Medulla oblongata (tissue), 1 donor: Measurements from ENCODE around the gene TRAF3IP1.
"Not testable (repeated sequence)": the region's sequence is repeated elsewhere in the genome, so short reads cannot be mapped to it uniquely, and the experiment has no call there.

Experiments
- DNase-seq: peaks from one replicate; pipeline ENCODE4 v3.0.0-alpha.2; 2015; ENCODE audit errors: extremely low spot score

Gene TRAF3IP1

GRCh38 chr2:238426568-238427434 is 106.5 kb downstream of the TRAF3IP1 start, which contains the start of gene ASB1:
TSS of gene ASB1 (plus strand) at chr2:238426927. CDS start at chr2:238427071, 144 bp downstream.
- DNase-seq, result peak; percentile 64

- no peak for DNase-seq
These were observed 107.3 kb downstream of the TRAF3IP1 start for GRCh38 chr2:238427435-238428162.

- no peak for DNase-seq
These were observed 108.5 kb downstream of the TRAF3IP1 start for GRCh38 chr2:238428866-238429265.

- DNase-seq, result no peak
These were observed 110.5 kb downstream of the TRAF3IP1 start for GRCh38 chr2:238430781-238431180.

- no peak for DNase-seq
These were observed 111.1 kb downstream of the TRAF3IP1 start for GRCh38 chr2:238431456-238431855.

GRCh38 chr2:238433300-238433915 is 113.1 kb downstream of the TRAF3IP1 start:
- no peak for DNase-seq

GRCh38 chr2:238433941-238434845 is 113.9 kb downstream of the TRAF3IP1 start:
- DNase-seq, result no peak

- DNase-seq, result no peak
These were observed 114.8 kb downstream of the TRAF3IP1 start for GRCh38 chr2:238434846-238435751.

GRCh38 chr2:238435752-238436096 is 115.4 kb downstream of the TRAF3IP1 start:
- DNase-seq, result no peak

GRCh38 chr2:238438856-238439849 is 118.8 kb downstream of the TRAF3IP1 start:
- no peak for DNase-seq

- DNase-seq, result no peak
These were observed 119.6 kb downstream of the TRAF3IP1 start for GRCh38 chr2:238439917-238440316.

- no peak for DNase-seq
These were observed 120.0 kb downstream of the TRAF3IP1 start for GRCh38 chr2:238440331-238440730.

GRCh38 chr2:238440767-238441166 is 120.4 kb downstream of the TRAF3IP1 start:
- DNase-seq, result no peak

- DNase-seq, result no peak
These were observed 121.2 kb downstream of the TRAF3IP1 start for GRCh38 chr2:238441262-238442114.

- DNase-seq, result not testable (repeated sequence)
These were observed 121.9 kb downstream of the TRAF3IP1 start for GRCh38 chr2:238442257-238442656.

- DNase-seq, result no peak
These were observed 123.9 kb downstream of the TRAF3IP1 start for GRCh38 chr2:238444242-238444641.

- no peak for DNase-seq
These were observed 125.3 kb downstream of the TRAF3IP1 start for GRCh38 chr2:238445409-238446190.
